ENCODE data around the gene MYH4.

GRCh38 chr17:10394201-10394887 lies 75.0 kb downstream of the MYH4 start:
- TF ChIP-seq NR2F1 (conservative IDR thresholded peaks at IDR 0.05): no peak
- TF ChIP-seq NRF1 (conservative IDR thresholded peaks at IDR 0.05; ENCODE audit: low read depth, low read length): no peak
- no peak for TF ChIP-seq CTCF (IDR thresholded peaks at IDR 0.05 in 2 of 3, conservative IDR thresholded peaks at IDR 0.05 in 1 of 3; ENCODE audit: control insufficient read depth in 2 of 3, extremely low read depth in 1 of 3, insufficient read depth in 1 of 3, low read depth in 3 of 3, low read length in 3 of 3)
- no peak for TF ChIP-seq POLR2AphosphoS5 (IDR thresholded peaks at IDR 0.05; ENCODE audit: low read length)
- no peak for TF ChIP-seq HDAC2 (IDR thresholded peaks at IDR 0.05)
- TF ChIP-seq, protein P1, sequence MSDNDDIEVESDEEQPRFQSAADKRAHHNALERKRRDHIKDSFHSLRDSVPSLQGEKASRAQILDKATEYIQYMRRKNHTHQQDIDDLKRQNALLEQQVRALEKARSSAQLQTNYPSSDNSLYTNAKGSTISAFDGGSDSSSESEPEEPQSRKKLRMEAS (IDR thresholded peaks at IDR 0.05; ENCODE audit: low read depth, low read length): no peak
